ENCODE results near the gene DDX52. TPM values are rescaled to one million over a fixed set of nuclear protein-coding genes. Genes with fewer than 3 reads are reported as not detected.
"Not testable (repeated sequence)": the region's sequence is repeated elsewhere in the genome, so short reads cannot be mapped to it uniquely, and the experiment has no call there.

Gene DDX52
- total and polyA plus RNA-seq, 2 of the 8 experiments (the other 6 are each of a cell fraction or from before 2014, with no cell fraction given): 10.0 to 45.9 TPM

DNA sequence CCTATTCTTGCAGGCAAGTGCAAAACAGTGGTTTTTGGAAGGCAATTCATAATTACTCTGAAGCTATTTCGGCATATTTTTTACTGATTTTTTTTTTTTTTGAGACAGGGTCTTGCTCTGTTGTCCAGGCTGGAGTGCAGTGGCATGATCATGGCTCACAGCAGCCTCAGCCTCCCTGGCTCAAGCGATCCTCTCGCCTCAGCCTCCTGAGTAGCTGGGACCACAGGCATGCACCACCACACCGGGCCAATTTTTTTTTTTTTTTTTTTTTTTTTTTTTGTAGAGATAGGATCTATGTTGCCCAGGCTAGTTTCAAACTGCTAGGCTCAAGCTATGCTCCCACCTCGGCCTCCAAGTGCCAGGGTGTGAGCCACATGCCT is 33.2 kb downstream of the DDX52 start:
- not testable (repeated sequence) for H3K9me3 ChIP-seq (ENCODE audit: insufficient read depth in 2 of 2, low read depth in 1 of 2, low read length in 1 of 2); H2AK5ac ChIP-seq (ENCODE audit: low read depth, low read length); FAIRE-seq; H4K91ac ChIP-seq (replicated peaks; ENCODE audit: insufficient read length, low read length); H4K20me1 ChIP-seq (replicated peaks in 1 of 2; ENCODE audit: control insufficient read depth in 1 of 2, insufficient read depth in 2 of 2, low read length in 2 of 2); H2AFZ ChIP-seq (ENCODE audit: low read length); H3K23me2 ChIP-seq (ENCODE audit: low read depth, low read length); H3K4me1 ChIP-seq (replicated peaks in 1 of 4; ENCODE audit: control insufficient read depth in 3 of 4, insufficient read depth in 4 of 4, low read length in 3 of 4); H3K79me1 ChIP-seq (ENCODE audit: low read depth, low read length); H3K4ac ChIP-seq (replicated peaks; ENCODE audit: insufficient read length, low read depth, low read length); H2BK120ac ChIP-seq (replicated peaks; ENCODE audit: low read depth, low read length); H3K18ac ChIP-seq (ENCODE audit: extremely low read depth, low read length); H2BK12ac ChIP-seq (ENCODE audit: low read depth, low read length); H2BK15ac ChIP-seq (ENCODE audit: low read length); H3K14ac ChIP-seq (ENCODE audit: insufficient read length); H2BK5ac ChIP-seq (ENCODE audit: low read depth, low read length); H3K23ac ChIP-seq (ENCODE audit: insufficient read length); H3K27me3 ChIP-seq (replicated peaks in 1 of 4; ENCODE audit: control insufficient read depth in 3 of 4, extremely low read depth in 1 of 4, insufficient read depth in 3 of 4, low read length in 3 of 4); H3K9ac ChIP-seq (replicated peaks in 1 of 4; ENCODE audit: extremely low read depth in 1 of 4, low read depth in 3 of 4, low read length in 3 of 4); DNase-seq (ENCODE audit: low read depth in 1 of 2, low spot score in 2 of 2); H3K56ac ChIP-seq (replicated peaks; ENCODE audit: insufficient read length, low read depth, low read length); H4K8ac ChIP-seq (ENCODE audit: extremely low read depth, insufficient read depth, low read length); H2BK20ac ChIP-seq (ENCODE audit: low read length)
- ChIA-PET CTCF (ENCODE audit: partially characterized antibody) (interaction anchor here (0.5 to 3.2 kb wide), 8 partner anchors 8 to 239 kb away, joined by 3 to 9 read pairs (median 4); no protein-coding TSS in a partner anchor), POLR2A (ENCODE audit: partially characterized antibody) (interaction anchor here (0.7 to 3.1 kb wide), 22 partner anchors 8 to 1009 kb away, joined by 3 to 15 read pairs (median 4); partner anchors contain the start of genes DDX52 and MRM1)
- 96% methylated on average over 5 of the region's 5 CpGs; no CpG with 5 or more reads in 1 of the 2 experiments for WGBS, 2 experiments (ENCODE audit: extremely low coverage in 1 of 2, insufficient coverage in 1 of 2, insufficient read length in 1 of 2, insufficient replicate concordance in 2 of 2, low coverage in 1 of 2, low lambda C conversion rate in 2 of 2, missing lambda C conversion rate in 1 of 2)
- H4K5ac ChIP-seq (ENCODE audit: insufficient read length, low read depth, low read length): peak overlapping the region; percentile 1
- peak overlapping the region in 1 of 4 experiments; percentile 93; a peak in 3 of 8 replicates for H3K4me3 ChIP-seq (ENCODE audit: extremely low read depth in 1 of 4, insufficient read depth in 2 of 4, low read depth in 3 of 4, low read length in 4 of 4)
- H3K27ac ChIP-seq (ENCODE audit: low read depth, low read length): 0 out of 2 replicates have a peak overlapping the region, but pooled peaks have one; percentile 24
- H3K36me3 ChIP-seq (ENCODE audit: control insufficient read depth in 2 of 4, insufficient read depth in 4 of 4, low read length in 3 of 4): peaks cover 2 to 26% (median 7%) of the 10 kb centered on the region in 4 experiments; a peak in 6 of 8 replicates
- H3K4me2 ChIP-seq (ENCODE audit: insufficient read depth in 1 of 2, low read depth in 2 of 2, low read length in 2 of 2): peak overlapping the region; percentile 27 to 59
- peaks cover 4 to 12% of the 10 kb centered on the region in 2 experiments; a peak in 2 of 4 replicates for H3K79me2 ChIP-seq (ENCODE audit: control insufficient read depth in 1 of 2, insufficient read depth in 2 of 2, low read length in 2 of 2)

Measured in H1 (cell line).